Uterus (tissue), 4 donors: ENCODE measurements around the gene SRCAP. TPM values are rescaled to one million over a fixed set of nuclear protein-coding genes. Genes with fewer than 3 reads are reported as not detected.

Source experiments
- DNase-seq, 2 donors: peaks; one replicate each; pipeline ENCODE4 v3.0.0-alpha.2; 2019 to 2020
- H3K27ac ChIP-seq, 2 donors: fragments of 200-600 bp; sonication (generic); 1 replicate in 1 of 2; 2 replicates in 1 of 2; pipeline ENCODE4 v1.5.1; 2016 to 2018
- H3K27me3 ChIP-seq, 2 donors: fragments of 200-600 bp; sonication (generic); one replicate each; pipeline ENCODE4 v1.5.1; 2018 to 2019; ENCODE audit warnings: control low read depth in 1 of 2
- H3K36me3 ChIP-seq, 2 donors: fragments of 200-600 bp; sonication (generic); one replicate each; pipeline ENCODE4 v1.5.1; 2019; ENCODE audit warnings: control low read depth in 1 of 2
- H3K4me1 ChIP-seq, 2 donors: fragments of 200-600 bp; sonication (generic); one replicate each; pipeline ENCODE4 v1.5.1; 2018 to 2019; ENCODE audit warnings: control low read depth in 1 of 2
- H3K4me3 ChIP-seq, 2 donors: fragments of 200-600 bp; sonication (generic); 1 replicate in 1 of 2; 2 replicates in 1 of 2; pipeline ENCODE4 v1.5.1; 2018 to 2019; ENCODE audit warnings: mild to moderate bottlenecking in 1 of 2
- H3K9me3 ChIP-seq, 2 donors: fragments of 200-600 bp; sonication (generic); one replicate each; pipeline ENCODE4 v1.5.1; 2019; ENCODE audit warnings: control low read depth in 1 of 2
- CTCF ChIP-seq, 4 experiments: fragments of 200-600 bp in 2 of 4; fragments of 450-650 bp in 2 of 4; sonication (generic) in 2 of 4; IDR thresholded peaks; one replicate each; pipeline ENCODE4 v1.5.1; 2016 to 2019; ENCODE audit warnings: antibody characterized with exemption in 4 of 4, mild to moderate bottlenecking in 2 of 4, moderate library complexity in 1 of 4
- POLR2A ChIP-seq, 2 donors: fragments of 450-650 bp; IDR thresholded peaks; one replicate each; pipeline ENCODE4 v1.6.1; 2016; ENCODE audit warnings: antibody characterized with exemption in 2 of 2, mild to moderate bottlenecking in 1 of 2, moderate library complexity in 1 of 2
- intact Hi-C: fragments of 100-400 bp; cut with DNase I; formaldehyde crosslinking; loops from one replicate; pipeline ENCODE4 v1.15.1; 2023; ENCODE audit warnings: low total_unique reads
- total RNA-seq, 4 donors: library from RNA; depleted of rRNA in 3 of 4; stranded (reverse); fragments of >200 nt in 3 of 4; gene quantifications; one replicate each; pipeline versions ENCODE4 v1.1.0 to v1.2.4, GENCODE V29; 2014 to 2023
- donor health status: DM: yes; HTN: yes; CAD: no.

SRCAP gene
- total RNA-seq, 4 donors from 2014 or later, result 5.6 to 80.7 (median 26.0) TPM

GRCh38 chr16:30678586-30678970, 20.4 kb upstream of the SRCAP start:
- H3K27ac ChIP-seq, result no peak overlapping the region
- H3K4me1 ChIP-seq, result no peaks in the 10 kb centered on the region
- no peaks in the 10 kb centered on the region for H3K36me3 ChIP-seq
- no peak for DNase-seq
- H3K9me3 ChIP-seq, result no peaks in the 10 kb centered on the region
- no peaks in the 10 kb centered on the region for H3K27me3 ChIP-seq
- TF ChIP-seq POLR2A (IDR thresholded peaks at IDR 0.05), result no peak
- no peak for TF ChIP-seq CTCF (IDR thresholded peaks at IDR 0.05)
- intact Hi-C loops, result no loop called here
- H3K4me3 ChIP-seq, result no peak overlapping the region

GRCh38 chr16:30680326-30680725, 18.6 kb upstream of the SRCAP start:
- DNase-seq, result no peak
- intact Hi-C loops, result no loop called here

GRCh38 chr16:30688701-30689100, 10.3 kb upstream of the SRCAP start:
- Histone ChIP-seq H3K4me3 (no peak overlapping the region), H3K27me3 (no peaks in the 10 kb centered on the region), H3K4me1 (no peaks in the 10 kb centered on the region), H3K9me3 (no peaks in the 10 kb centered on the region), H3K27ac (no peak overlapping the region), H3K36me3 (no peaks in the 10 kb centered on the region)
- no peak for TF ChIP-seq POLR2A (IDR thresholded peaks at IDR 0.05)
- no peak for TF ChIP-seq CTCF (IDR thresholded peaks at IDR 0.05)
- intact Hi-C loops, result no loop called here
- no peak for DNase-seq

More at GRCh38 chr16:30680326-30680725, 18.6 kb upstream of the SRCAP start:
- TF ChIP-seq CTCF (IDR thresholded peaks at IDR 0.05) (no peak), POLR2A (IDR thresholded peaks at IDR 0.05) (no peak)
- no peaks in the 10 kb centered on the region for H3K36me3 ChIP-seq
- no peak overlapping the region for H3K27ac ChIP-seq
- no peaks in the 10 kb centered on the region for H3K9me3 ChIP-seq
- H3K27me3 ChIP-seq, result no peaks in the 10 kb centered on the region
- no peak overlapping the region for H3K4me3 ChIP-seq
- no peaks in the 10 kb centered on the region for H3K4me1 ChIP-seq

GRCh38 chr16:30691907-30692306, 7.1 kb upstream of the SRCAP start:
- no peaks in the 10 kb centered on the region for H3K36me3 ChIP-seq
- intact Hi-C loops, result no loop called here
- H3K27ac ChIP-seq, result no peak overlapping the region
- DNase-seq, result no peak
- TF ChIP-seq CTCF (IDR thresholded peaks at IDR 0.05) (no peak), POLR2A (IDR thresholded peaks at IDR 0.05) (no peak)
- no peaks in the 10 kb centered on the region for H3K27me3 ChIP-seq
- H3K4me3 ChIP-seq, result no peak overlapping the region
- no peaks in the 10 kb centered on the region for H3K4me1 ChIP-seq
- H3K9me3 ChIP-seq, result no peaks in the 10 kb centered on the region

GRCh38 chr16:30692396-30693064, 6.4 kb upstream of the SRCAP start:
- Histone ChIP-seq H3K27me3 (no peaks in the 10 kb centered on the region), H3K36me3 (no peaks in the 10 kb centered on the region), H3K27ac (no peak overlapping the region), H3K9me3 (no peaks in the 10 kb centered on the region), H3K4me3 (no peak overlapping the region), H3K4me1 (no peaks in the 10 kb centered on the region)
- intact Hi-C loops, result no loop called here
- no peak for DNase-seq
- TF ChIP-seq POLR2A (IDR thresholded peaks at IDR 0.05) (no peak), CTCF (IDR thresholded peaks at IDR 0.05) (no peak)
